ENCODE measurements around the gene PEX7.

PEX7 gene

GRCh38 chr6:136921936-136922684, 99.7 kb downstream of the PEX7 start, which contains the start of gene SLC35D3:
Gene SLC35D3 (plus strand): TSS chr6:136922301. CDS start chr6:136922429, 128 bp downstream.
- peaks cover 5% of the 10 kb centered on the region for H3K36me3 Mint-ChIP-seq (ENCODE audit: low read depth)
- no peak for TF ChIP-seq CTCF (IDR thresholded peaks at IDR 0.05; ENCODE audit: unreplicated experiment in 3 of 3)
- peak within 1 kb of the TSS; percentile 85 to 88 (median 86) for H3K4me3 Mint-ChIP-seq
- H3K4me1 Mint-ChIP-seq = peaks cover 14% of the 10 kb centered on the region
- peaks cover 71% of the 10 kb centered on the region for H3K27me3 Mint-ChIP-seq (ENCODE audit: low read depth)
- no peak within 1 kb of the TSS for H3K27ac Mint-ChIP-seq
- H3K9me3 Mint-ChIP-seq = no peaks in the 10 kb centered on the region

DNA sequence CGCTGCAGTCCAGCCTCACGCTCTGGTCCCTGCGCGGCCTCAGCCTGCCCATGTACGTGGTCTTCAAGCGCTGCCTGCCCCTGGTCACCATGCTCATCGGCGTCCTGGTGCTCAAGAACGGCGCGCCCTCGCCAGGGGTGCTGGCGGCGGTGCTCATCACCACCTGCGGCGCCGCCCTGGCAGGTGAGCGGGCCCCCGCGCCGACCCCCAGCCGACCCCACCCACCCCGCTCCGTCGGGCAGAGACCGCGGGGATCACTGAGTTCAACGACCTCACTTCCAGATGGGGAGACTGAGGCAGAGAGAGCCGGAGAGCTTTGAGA, 100.3 kb downstream of the PEX7 start:
- TF ChIP-seq CTCF (IDR thresholded peaks at IDR 0.05; ENCODE audit: unreplicated experiment in 3 of 3) = no peak
- peaks cover 5% of the 10 kb centered on the region for H3K36me3 Mint-ChIP-seq (ENCODE audit: low read depth)
- no peaks in the 10 kb centered on the region for H3K9me3 Mint-ChIP-seq
- H3K4me3 Mint-ChIP-seq = peak overlapping the region; percentile 83 to 85 (median 85)
- H3K27me3 Mint-ChIP-seq (ENCODE audit: low read depth) = peaks cover 76% of the 10 kb centered on the region
- H3K27ac Mint-ChIP-seq = no peak overlapping the region
- H3K4me1 Mint-ChIP-seq = peaks cover 14% of the 10 kb centered on the region

DNA sequence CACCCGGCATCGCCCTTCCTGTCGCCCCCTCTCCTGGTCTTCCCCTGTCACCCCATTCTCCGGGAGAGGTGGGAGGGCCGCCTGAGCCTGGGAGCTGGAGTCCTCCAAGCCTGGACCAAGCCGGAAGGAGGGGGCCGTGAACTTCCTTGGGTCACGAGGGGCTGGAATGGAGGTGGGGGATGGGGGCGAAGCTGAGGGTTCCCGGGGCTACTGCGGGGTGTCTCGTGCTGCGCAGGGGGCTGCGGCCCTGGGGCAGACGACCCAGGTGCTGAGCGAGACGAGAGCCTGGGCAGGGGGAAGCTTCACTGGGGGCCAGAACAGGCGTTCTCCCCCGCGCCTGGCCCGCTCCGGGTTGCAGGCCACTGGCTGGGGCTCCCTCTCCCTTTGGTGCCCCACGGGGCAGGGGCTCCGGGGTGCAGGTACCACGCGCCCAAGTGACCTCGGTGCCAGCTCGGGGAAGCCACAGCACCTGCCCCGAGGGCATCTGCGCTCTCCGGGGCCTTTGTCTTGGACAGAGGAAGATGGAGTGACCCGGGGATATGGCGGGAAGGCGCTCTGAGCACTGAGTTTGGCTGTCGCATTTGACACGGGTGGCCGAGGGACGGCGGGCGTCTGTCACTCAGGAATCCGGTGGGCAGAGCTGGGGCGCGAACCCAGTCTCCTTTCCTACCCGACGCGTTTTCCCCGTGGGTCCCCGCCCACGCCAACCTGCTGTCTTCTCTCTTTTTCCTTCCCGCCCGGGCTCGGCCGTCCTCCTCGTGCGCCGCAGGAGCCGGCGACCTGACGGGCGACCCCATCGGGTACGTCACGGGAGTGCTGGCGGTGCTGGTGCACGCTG, 100.9 kb downstream of the PEX7 start:
- no peak for TF ChIP-seq CTCF (IDR thresholded peaks at IDR 0.05; ENCODE audit: unreplicated experiment in 3 of 3)
- Mint-ChIP-seq H3K27me3 (ENCODE audit: low read depth) (peaks cover 74% of the 10 kb centered on the region), H3K4me1 (peaks cover 14% of the 10 kb centered on the region), H3K4me3 (peak overlapping the region; percentile 64 to 71 (median 70)), H3K27ac (no peak overlapping the region), H3K9me3 (no peaks in the 10 kb centered on the region), H3K36me3 (ENCODE audit: low read depth) (peaks cover 5% of the 10 kb centered on the region)

GRCh38 chr6:136923954-136924673, 101.7 kb downstream of the PEX7 start:
- TF ChIP-seq CTCF (IDR thresholded peaks at IDR 0.05; ENCODE audit: unreplicated experiment in 3 of 3) = no peak
- H3K27me3 Mint-ChIP-seq (ENCODE audit: low read depth) = peaks cover 67% of the 10 kb centered on the region
- peak overlapping the region; percentile 64 to 71 (median 70) for H3K4me3 Mint-ChIP-seq
- no peaks in the 10 kb centered on the region for H3K9me3 Mint-ChIP-seq
- H3K36me3 Mint-ChIP-seq (ENCODE audit: low read depth) = no peaks in the 10 kb centered on the region
- no peak overlapping the region for H3K27ac Mint-ChIP-seq
- H3K4me1 Mint-ChIP-seq = peaks cover 14% of the 10 kb centered on the region

GRCh38 chr6:136926383-136926782, 104.0 kb downstream of the PEX7 start:
- H3K36me3 Mint-ChIP-seq (ENCODE audit: low read depth) = no peaks in the 10 kb centered on the region
- no peak overlapping the region for H3K4me3 Mint-ChIP-seq
- no peak overlapping the region for H3K27ac Mint-ChIP-seq
- no peak for TF ChIP-seq CTCF (IDR thresholded peaks at IDR 0.05; ENCODE audit: unreplicated experiment in 3 of 3)
- H3K27me3 Mint-ChIP-seq (ENCODE audit: low read depth) = peaks cover 49% of the 10 kb centered on the region
- H3K9me3 Mint-ChIP-seq = no peaks in the 10 kb centered on the region
- no peaks in the 10 kb centered on the region for H3K4me1 Mint-ChIP-seq

All from nephron (organoid).